ENCODE results near the gene S100Z.

S100Z gene

DNA sequence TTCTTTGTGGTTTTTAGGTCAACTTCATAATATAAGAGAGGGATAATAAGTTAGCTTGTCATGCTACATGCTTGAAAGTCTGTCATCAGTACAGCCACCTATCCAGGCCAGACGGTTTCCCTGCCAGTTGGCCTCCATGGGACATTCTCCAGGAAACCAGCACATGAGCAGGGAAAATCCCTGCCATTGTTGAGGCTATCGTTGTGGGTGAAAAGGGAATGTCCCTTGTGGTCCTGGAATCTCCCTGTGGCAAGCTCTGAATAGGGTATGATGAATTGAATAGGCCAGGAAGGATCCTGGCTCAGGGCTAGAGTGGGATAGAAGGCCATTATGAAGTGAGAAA, 18.7 kb upstream of the S100Z start:
- no peak for TF ChIP-seq CTCF (IDR thresholded peaks at IDR 0.05; ENCODE audit: low read depth, low read length)
- no peak for DNase-seq (ENCODE audit: extremely low read depth, low read depth)

- DNase-seq (ENCODE audit: extremely low read depth, low read depth) = no peak
- no peak; the same call in 1 of the 2 replicates for TF ChIP-seq CTCF (IDR thresholded peaks at IDR 0.05; ENCODE audit: low read depth, low read length)
Measured at GRCh38 chr5:76836181-76836580, 13.6 kb upstream of the S100Z start.

DNA sequence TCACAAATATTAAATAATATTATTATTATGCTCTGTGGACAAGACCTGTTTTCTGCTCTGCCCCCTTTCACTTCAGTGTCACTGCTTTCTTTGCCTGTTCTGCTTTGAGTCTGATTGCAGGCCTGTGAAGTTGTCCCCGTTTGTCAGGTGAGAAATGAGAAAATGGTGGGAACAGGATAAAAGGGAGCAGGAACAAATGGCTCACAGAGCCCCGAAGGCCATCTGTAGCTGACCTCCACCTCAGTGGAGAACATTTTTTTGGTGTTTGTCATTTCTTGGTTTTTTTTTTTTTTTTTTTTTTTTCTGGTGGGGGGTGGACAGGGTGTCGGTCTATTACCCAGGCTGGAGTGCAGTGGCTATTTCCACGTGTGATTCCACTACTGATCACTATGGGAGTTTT, 13.2 kb upstream of the S100Z start:
- no peak for TF ChIP-seq CTCF (IDR thresholded peaks at IDR 0.05; ENCODE audit: low read depth, low read length)
- DNase-seq (ENCODE audit: extremely low read depth, low read depth) = no peak

- no peak for DNase-seq (ENCODE audit: extremely low read depth, low read depth)
- TF ChIP-seq CTCF (IDR thresholded peaks at IDR 0.05; ENCODE audit: low read depth, low read length) = no peak
Measured at GRCh38 chr5:76838481-76839261, 11.1 kb upstream of the S100Z start.

GRCh38 chr5:76841361-76841760, 8.5 kb upstream of the S100Z start:
- TF ChIP-seq CTCF (IDR thresholded peaks at IDR 0.05; ENCODE audit: low read depth, low read length) = no peak
- no peak for DNase-seq (ENCODE audit: extremely low read depth, low read depth)

DNA sequence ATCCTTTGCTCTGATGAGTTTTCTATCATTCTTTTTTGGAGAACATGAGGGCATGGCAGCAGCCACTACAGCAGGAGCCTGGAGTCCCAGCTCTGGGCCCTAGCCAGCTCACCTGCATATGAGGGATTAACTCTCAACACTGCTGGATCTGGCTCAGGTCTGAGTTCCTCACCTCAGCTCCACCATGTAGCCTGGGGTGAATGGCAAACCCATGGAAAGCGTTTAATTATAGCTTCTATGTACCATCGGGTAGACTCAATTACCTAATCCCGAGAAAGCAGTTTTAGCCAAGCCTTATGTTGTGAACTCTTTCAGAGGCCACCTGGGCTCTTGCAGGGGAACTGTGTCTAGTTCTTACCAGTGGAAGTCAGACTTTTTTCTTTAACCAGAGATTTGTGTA, 3.9 kb upstream of the S100Z start:
- no peak for DNase-seq (ENCODE audit: extremely low read depth, low read depth)
- no peak for TF ChIP-seq CTCF (IDR thresholded peaks at IDR 0.05; ENCODE audit: low read depth, low read length)

DNA sequence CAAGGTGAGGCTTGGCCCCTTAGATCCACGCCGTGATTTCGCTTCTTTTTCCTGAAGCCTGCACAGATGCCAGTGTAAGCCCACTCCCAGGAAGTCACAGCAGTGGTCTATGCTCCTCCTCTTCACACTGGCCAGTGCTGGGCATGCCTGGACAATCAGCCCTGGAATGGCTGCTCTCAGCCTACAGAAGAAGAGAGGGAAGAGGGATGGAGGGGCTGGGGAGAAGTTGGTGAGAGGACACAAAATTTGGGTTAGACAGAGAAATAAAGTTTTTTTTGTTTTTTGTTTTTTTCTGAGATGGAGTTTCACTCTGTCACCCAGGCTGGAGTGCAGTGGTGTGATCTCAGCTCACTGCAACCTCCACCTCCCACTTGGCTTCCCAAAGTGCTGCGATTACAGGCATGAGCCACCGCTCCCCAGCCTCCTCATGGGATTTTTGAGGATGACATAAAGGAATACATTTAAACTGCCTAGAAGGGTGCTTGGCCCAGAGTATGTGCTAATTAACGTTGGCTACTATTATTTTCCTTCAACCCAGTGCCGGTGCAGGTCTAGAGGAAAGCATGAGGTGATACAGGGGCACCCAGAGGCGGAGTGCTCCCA, 830 bp downstream of the S100Z start:
- DNase-seq (ENCODE audit: extremely low read depth, low read depth) = no peak
- TF ChIP-seq CTCF (IDR thresholded peaks at IDR 0.05; ENCODE audit: low read depth, low read length) = no peak

All from AG09319 (cell line).